GM18909 (cell line): Measurements from ENCODE around the gene PNMT.
"Not testable (repeated sequence)": the region's sequence is repeated elsewhere in the genome, so short reads cannot be mapped to it uniquely, and the experiment has no call there.

Source experiments
- ATAC-seq: cut with Tn5 transposase; IDR thresholded peaks from one replicate; pipeline ENCODE4 v1.9.1; 2021; ENCODE audit warnings: mild to moderate bottlenecking; ENCODE audit not compliant: unreplicated experiment, poor library complexity

PNMT gene

GRCh38 chr17:39683295-39683939 lies 15.2 kb downstream of the PNMT start:
- ATAC-seq = no peak

- no peak for ATAC-seq
Measured at GRCh38 chr17:39684369-39685192, 16.3 kb downstream of the PNMT start.

GRCh38 chr17:39687101-39687545 lies 18.9 kb downstream of the PNMT start:
- ATAC-seq = no peak

- ATAC-seq = peak; percentile 91
Measured at GRCh38 chr17:39687546-39688474, 19.6 kb downstream of the PNMT start, which contains the start of gene PGAP3. TSS of gene PGAP3 (minus strand) at chr17:39688057. CDS start at chr17:39688014, 43 bp downstream.

- no peak for ATAC-seq
Measured at GRCh38 chr17:39688475-39688835, 20.2 kb downstream of the PNMT start.

- no peak for ATAC-seq
Measured at GRCh38 chr17:39688945-39689344, 20.7 kb downstream of the PNMT start.

- ATAC-seq = no peak
Measured at GRCh38 chr17:39694593-39694992, 26.3 kb downstream of the PNMT start.

GRCh38 chr17:39695089-39695474 lies 26.8 kb downstream of the PNMT start:
- no peak for ATAC-seq

GRCh38 chr17:39696731-39697130 lies 28.5 kb downstream of the PNMT start:
- no peak for ATAC-seq

GRCh38 chr17:39697961-39698360 lies 29.7 kb downstream of the PNMT start:
- ATAC-seq = no peak

- ATAC-seq = not testable (repeated sequence)
Measured at GRCh38 chr17:39699157-39699817, 31.0 kb downstream of the PNMT start.

GRCh38 chr17:39699818-39700147 lies 31.5 kb downstream of the PNMT start, which contains the start of gene ERBB2:
TSS of gene ERBB2 (plus strand) at chr17:39700064. CDS start at chr17:39700239, 175 bp downstream.
- no peak for ATAC-seq

GRCh38 chr17:39700148-39700987 lies 32.1 kb downstream of the PNMT start:
- no peak for ATAC-seq

GRCh38 chr17:39701012-39701783 lies 32.9 kb downstream of the PNMT start:
- ATAC-seq = no peak

- no peak for ATAC-seq
Measured at GRCh38 chr17:39701784-39702422, 33.6 kb downstream of the PNMT start.

- ATAC-seq = no peak
Measured at GRCh38 chr17:39702901-39703893, 34.9 kb downstream of the PNMT start.

- no peak for ATAC-seq
Measured at GRCh38 chr17:39703913-39704312, 35.7 kb downstream of the PNMT start.
